Hypothalamus (tissue), 51 donors: ENCODE results near the gene SLC10A4.

Source experiments
- DNase-seq, 51 donors: peaks; one replicate each; lab custom pipeline; 2025; lab: John Stamatoyannopoulos, UW

SLC10A4 gene

DNA sequence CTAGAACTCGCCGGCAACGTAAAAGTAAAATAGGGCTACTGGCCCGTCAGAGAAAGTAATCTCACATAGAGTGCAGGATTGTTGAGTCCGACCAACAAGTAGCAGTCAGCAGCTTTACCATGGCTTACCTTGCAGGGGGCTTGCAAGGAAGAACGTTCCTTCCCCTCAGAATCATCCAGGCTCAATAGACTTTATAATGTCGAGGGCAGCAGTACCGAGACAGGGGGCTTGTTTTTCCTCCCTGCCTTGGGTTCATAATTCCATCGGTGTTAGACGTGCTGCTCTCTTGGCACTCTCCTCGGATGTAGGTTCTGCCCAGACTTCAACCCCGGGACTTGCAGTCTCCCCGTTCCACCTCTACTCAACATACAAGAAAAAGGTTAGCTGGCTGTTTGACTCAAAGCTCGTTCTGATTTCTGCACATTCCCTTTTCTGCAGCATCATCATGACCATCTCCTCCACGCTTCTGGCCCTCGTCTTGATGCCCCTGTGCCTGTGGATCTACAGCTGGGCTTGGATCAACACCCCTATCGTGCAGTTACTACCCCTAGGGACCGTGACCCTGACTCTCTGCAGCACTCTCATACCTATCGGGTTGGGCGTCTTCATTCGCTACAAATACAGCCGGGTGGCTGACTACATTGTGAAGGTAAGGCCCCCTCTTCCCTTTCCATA, 1.5 kb downstream of the SLC10A4 start:
- no peak for DNase-seq

GRCh38 chr4:48489683-48490011, 6.5 kb downstream of the SLC10A4 start:
- DNase-seq: no peak

DNA sequence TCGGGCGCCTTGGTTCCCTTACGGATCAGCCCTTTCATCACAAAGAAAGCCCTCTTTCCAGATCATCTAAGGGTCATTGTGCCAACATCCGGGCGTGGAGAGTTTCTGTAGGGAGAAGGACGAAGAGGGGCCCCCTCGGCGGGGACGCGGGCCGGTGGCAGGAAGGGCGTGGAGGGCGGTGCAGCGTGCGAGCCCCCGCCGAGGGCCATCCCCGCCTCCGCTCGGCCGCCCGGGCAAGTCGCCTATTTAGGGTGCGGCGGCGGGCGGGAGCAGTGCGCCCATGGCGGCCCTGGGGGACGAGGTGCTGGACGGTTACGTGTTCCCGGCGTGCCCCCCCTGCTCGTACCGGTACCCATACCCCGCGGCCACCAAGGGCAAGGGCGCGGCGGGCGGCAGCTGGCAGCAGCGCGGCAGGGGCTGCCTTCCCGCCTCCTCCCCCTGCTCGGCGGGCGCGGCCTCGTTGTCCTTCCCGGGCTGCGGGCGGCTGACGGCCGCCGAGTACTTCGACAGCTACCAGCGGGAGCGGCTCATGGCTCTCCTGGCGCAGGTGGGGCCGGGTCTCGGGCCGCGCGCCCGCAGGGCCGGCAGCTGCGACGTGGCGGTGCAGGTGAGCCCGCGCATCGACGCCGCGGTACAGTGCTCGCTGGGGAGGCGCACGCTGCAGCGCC, 7.0 kb downstream of the SLC10A4 start, which contains the start of gene ZAR1:
Gene ZAR1, plus strand, starts transcription at position 241 of the 668 bp plus-strand sequence. Its CDS starts 40 bp downstream, at position 281.
- no peak for DNase-seq

GRCh38 chr4:48490680-48491513, 7.8 kb downstream of the SLC10A4 start:
- DNase-seq: no peak

DNA sequence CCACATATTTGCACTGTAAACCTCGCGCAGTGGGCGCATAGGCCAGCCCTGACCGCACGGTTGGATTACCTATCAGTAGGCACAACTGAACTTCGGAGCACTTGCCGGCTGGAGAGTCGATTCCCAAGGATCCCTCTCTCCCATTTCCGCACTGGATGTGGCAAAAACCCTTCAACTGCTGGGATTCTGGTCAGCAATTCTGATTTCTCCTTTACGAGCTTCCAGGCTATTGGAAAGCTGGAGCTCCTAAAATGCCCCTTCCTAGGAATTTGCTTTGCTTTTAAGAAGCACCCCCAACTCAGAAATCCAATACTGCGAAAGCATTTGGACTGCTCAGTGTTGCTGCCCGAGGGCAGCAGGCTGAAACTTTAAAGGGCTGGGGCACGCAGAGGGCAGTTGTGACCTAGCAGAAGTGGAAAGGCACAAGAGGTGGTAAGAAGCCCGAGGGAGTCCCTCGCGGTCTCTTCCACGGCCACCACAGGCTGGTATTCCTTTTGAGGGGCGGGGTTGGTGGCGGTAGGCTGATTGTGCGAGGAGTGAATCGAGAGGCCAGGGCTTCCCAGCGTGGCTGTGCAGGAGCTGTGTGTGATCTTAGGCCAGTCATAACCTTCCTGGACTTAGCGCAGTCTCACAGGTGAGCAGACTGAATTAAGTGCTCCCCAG, 8.5 kb downstream of the SLC10A4 start:
- no peak for DNase-seq

GRCh38 chr4:48493452-48494100, 10.4 kb downstream of the SLC10A4 start:
- DNase-seq: no peak

DNA sequence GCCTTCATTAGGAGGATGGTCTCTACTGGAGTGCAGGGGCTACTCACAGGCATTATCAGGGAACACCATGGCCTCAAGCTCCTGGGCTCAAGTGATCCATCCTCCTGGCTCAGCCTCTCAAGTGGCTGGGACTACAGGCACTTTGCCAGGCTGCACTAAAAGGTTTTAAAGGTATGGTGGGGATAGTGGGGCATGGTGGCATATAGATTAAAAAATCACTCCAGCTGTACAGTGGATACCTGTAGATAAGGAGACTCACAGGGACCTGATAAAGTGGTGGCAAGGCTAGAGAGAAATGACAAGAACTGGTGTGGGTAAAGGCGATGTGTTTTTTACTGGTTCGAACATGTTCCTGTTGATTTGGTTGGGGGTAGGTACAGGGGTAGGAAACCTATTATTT, 12.8 kb downstream of the SLC10A4 start:
- DNase-seq: no peak

GRCh38 chr4:48498895-48499294, 15.8 kb downstream of the SLC10A4 start:
- no peak for DNase-seq

GRCh38 chr4:48499551-48500066, 16.5 kb downstream of the SLC10A4 start:
- no peak for DNase-seq

- DNase-seq: no peak
Observed at GRCh38 chr4:48503233-48504025, 20.3 kb downstream of the SLC10A4 start.

DNA sequence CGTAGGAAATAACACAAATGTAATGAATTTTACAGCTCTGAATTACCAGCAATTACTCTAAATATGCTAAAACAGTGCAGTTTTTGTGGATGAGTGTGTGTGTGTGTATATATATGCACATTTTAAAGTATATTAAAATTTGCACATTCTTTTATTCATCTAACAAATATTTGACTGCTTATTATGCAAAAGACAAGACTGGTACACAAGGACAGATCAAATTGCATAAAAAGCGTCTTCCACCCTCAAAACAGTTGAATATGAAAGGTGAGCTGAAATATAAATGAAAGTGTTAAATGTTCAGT, 20.8 kb downstream of the SLC10A4 start:
- DNase-seq: no peak

- DNase-seq: no peak
Observed at GRCh38 chr4:48504352-48504751, 21.2 kb downstream of the SLC10A4 start.

- no peak for DNase-seq
Observed at GRCh38 chr4:48506716-48507115, 23.6 kb downstream of the SLC10A4 start.

DNA sequence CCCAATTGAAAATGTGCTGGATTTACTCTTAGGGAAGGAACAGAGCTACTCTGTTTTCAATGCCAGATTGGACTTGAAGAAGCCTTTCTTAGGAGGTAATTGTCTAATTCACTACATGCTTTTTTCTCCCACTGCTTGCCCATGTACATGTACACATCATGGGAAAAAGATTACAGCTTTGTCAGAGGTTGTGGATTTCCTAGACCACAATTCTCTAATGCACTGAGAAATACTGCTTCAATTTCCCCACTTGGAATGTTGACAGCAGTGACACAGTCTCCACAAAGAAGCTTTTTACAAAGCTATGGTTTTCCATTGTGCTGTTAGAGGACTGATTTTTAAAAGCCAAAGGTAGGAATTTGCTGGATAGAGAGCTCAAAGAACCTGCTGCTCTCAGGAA, 26.4 kb downstream of the SLC10A4 start:
- peak in 1 of 51 donors; percentile 16 for DNase-seq

DNA sequence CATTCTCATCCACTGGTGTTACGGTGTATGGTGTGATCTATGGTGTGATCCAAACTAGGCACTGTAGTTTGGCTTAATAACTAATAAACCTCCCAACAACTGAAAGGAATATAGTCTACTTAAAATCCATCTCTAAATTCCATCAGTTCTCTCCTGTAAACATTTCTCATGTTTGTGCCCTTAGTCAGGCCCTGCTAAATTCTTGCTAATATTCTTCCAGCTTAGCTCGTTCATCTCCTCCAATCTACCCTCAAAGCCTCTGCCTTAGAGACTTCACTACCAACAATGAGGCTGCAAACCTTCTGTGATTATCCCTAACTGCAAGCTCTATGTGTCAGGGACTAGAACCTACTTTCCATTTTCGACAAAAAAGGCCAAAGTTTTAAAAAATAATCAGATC, 35.0 kb downstream of the SLC10A4 start:
- no peak for DNase-seq

GRCh38 chr4:48526406-48526805, 43.3 kb downstream of the SLC10A4 start:
- no peak for DNase-seq

GRCh38 chr4:48538358-48538757, 55.2 kb downstream of the SLC10A4 start:
- DNase-seq: peak in 1 of 51 donors; percentile 24
